Nephron progenitor cell (in vitro differentiated cells): Measurements from ENCODE around the gene ELOVL3.

ENCODE experiments used
- DNase-seq: peaks from one replicate; pipeline ENCODE4 v3.0.0; 2021
- H3K27ac Mint-ChIP-seq: 2 replicates; pipeline ENCODE4 v1.8.0; 2021; ENCODE audit warnings: mild to moderate bottlenecking, moderate library complexity, mixed read lengths
- H3K27me3 Mint-ChIP-seq: 2 replicates; pipeline ENCODE4 v1.8.0; 2021; ENCODE audit warnings: mild to moderate bottlenecking, low read depth, mixed read lengths; ENCODE audit not compliant: poor library complexity
- H3K36me3 Mint-ChIP-seq: 2 replicates; pipeline ENCODE4 v1.8.0; 2021; ENCODE audit warnings: low read depth, mixed read lengths
- H3K4me1 Mint-ChIP-seq: 2 replicates; pipeline ENCODE4 v1.8.0; 2021; ENCODE audit warnings: mixed read lengths
- H3K4me3 Mint-ChIP-seq: 2 replicates; pipeline ENCODE4 v1.8.0; 2021; ENCODE audit warnings: mild to moderate bottlenecking, moderate library complexity, mixed read lengths
- H3K9me3 Mint-ChIP-seq: 2 replicates; pipeline ENCODE4 v1.8.0; 2021; ENCODE audit warnings: mild to moderate bottlenecking, moderate library complexity, mixed read lengths
- CTCF ChIP-seq: fragments of 200-600 bp; sonication (generic); IDR thresholded peaks from 2 replicates; pipeline ENCODE4 v1.5.0; 2021; ENCODE audit warnings: antibody characterized with exemption

The ELOVL3 gene

GRCh38 chr10:102222797-102223196 lies 3.3 kb upstream of the ELOVL3 start:
- H3K4me3 Mint-ChIP-seq: no peak overlapping the region
- no peaks in the 10 kb centered on the region for H3K36me3 Mint-ChIP-seq
- H3K27me3 Mint-ChIP-seq: peaks cover 78% of the 10 kb centered on the region

GRCh38 chr10:102226542-102226870 lies 407 bp downstream of the ELOVL3 start:
- Mint-ChIP-seq H3K4me3 (peak overlapping the region; percentile 66), H3K4me1 (peaks cover 18% of the 10 kb centered on the region), H3K36me3 (no peaks in the 10 kb centered on the region), H3K9me3 (no peaks in the 10 kb centered on the region), H3K27me3 (peaks cover 93% of the 10 kb centered on the region), H3K27ac (no peak overlapping the region)
- DNase-seq: no peak
- no peak for TF ChIP-seq CTCF

More at GRCh38 chr10:102222797-102223196, 3.3 kb upstream of the ELOVL3 start:
- H3K27ac Mint-ChIP-seq: no peak overlapping the region
- peaks cover 13% of the 10 kb centered on the region for H3K4me1 Mint-ChIP-seq
- DNase-seq: no peak
- no peaks in the 10 kb centered on the region for H3K9me3 Mint-ChIP-seq
- TF ChIP-seq CTCF: no peak

GRCh38 chr10:102227050-102227449 lies 951 bp downstream of the ELOVL3 start:
- no peak for DNase-seq
- H3K9me3 Mint-ChIP-seq: no peaks in the 10 kb centered on the region
- H3K27me3 Mint-ChIP-seq: peaks cover 94% of the 10 kb centered on the region
- H3K4me3 Mint-ChIP-seq: no peak overlapping the region
- H3K4me1 Mint-ChIP-seq: peaks cover 18% of the 10 kb centered on the region
- no peak overlapping the region for H3K27ac Mint-ChIP-seq
- TF ChIP-seq CTCF: no peak
- H3K36me3 Mint-ChIP-seq: no peaks in the 10 kb centered on the region

- peaks cover 98% of the 10 kb centered on the region for H3K27me3 Mint-ChIP-seq
- no peaks in the 10 kb centered on the region for H3K9me3 Mint-ChIP-seq
- TF ChIP-seq CTCF: peak; percentile 90
- peak; percentile 89 for DNase-seq
- H3K27ac Mint-ChIP-seq: no peak overlapping the region
- no peaks in the 10 kb centered on the region for H3K36me3 Mint-ChIP-seq
- H3K4me3 Mint-ChIP-seq: peak overlapping the region; percentile 77
- peaks cover 30% of the 10 kb centered on the region for H3K4me1 Mint-ChIP-seq
Measured at GRCh38 chr10:102229810-102230263, 3.7 kb downstream of the ELOVL3 start.

GRCh38 chr10:102230264-102230860 lies 4.3 kb downstream of the ELOVL3 start:
- Mint-ChIP-seq H3K4me3 (peak overlapping the region; percentile 77), H3K9me3 (no peaks in the 10 kb centered on the region), H3K36me3 (no peaks in the 10 kb centered on the region), H3K27me3 (peaks cover 94% of the 10 kb centered on the region), H3K4me1 (peaks cover 30% of the 10 kb centered on the region), H3K27ac (no peak overlapping the region)
- peak; percentile 80 for DNase-seq
- no peak for TF ChIP-seq CTCF

- no peaks in the 10 kb centered on the region for H3K9me3 Mint-ChIP-seq
- TF ChIP-seq CTCF: no peak
- peaks cover 97% of the 10 kb centered on the region for H3K27me3 Mint-ChIP-seq
- H3K36me3 Mint-ChIP-seq: no peaks in the 10 kb centered on the region
- DNase-seq: peak; percentile 55
- H3K27ac Mint-ChIP-seq: no peak overlapping the region
- peaks cover 30% of the 10 kb centered on the region for H3K4me1 Mint-ChIP-seq
- H3K4me3 Mint-ChIP-seq: peak overlapping the region; percentile 68
Measured at GRCh38 chr10:102230861-102231356, 4.8 kb downstream of the ELOVL3 start.
